ENCODE results near the gene GUCY1A1. TPM values are rescaled to one million over a fixed set of nuclear protein-coding genes. Genes with fewer than 3 reads are reported as not detected.

The GUCY1A1 gene
- total RNA-seq, 1 experiment from 2014 or later, result 0.20 TPM

GRCh38 chr4:155761916-155762315 lies 95.3 kb downstream of the GUCY1A1 start:
- Mint-ChIP-seq H3K4me3 (no peak overlapping the region), H3K4me1 (peaks cover 23% of the 10 kb centered on the region), H3K36me3 (no peaks in the 10 kb centered on the region), H3K9me3 (peaks cover 6% of the 10 kb centered on the region), H3K27me3 (ENCODE audit: low read depth) (peaks cover 23% of the 10 kb centered on the region), H3K27ac (no peak overlapping the region)
- DNase-seq (ENCODE audit: low spot score) (no peak), ATAC-seq (peak; percentile 5)
- ChIA-PET POLR2A (no interaction called here), CTCF (interaction anchor here (0.5 kb wide), 1 partner anchor 9 kb away, joined by 3 read pairs; no protein-coding TSS in a partner anchor)
- TF ChIP-seq KAT7 (CRISPR knock-in tag; IDR thresholded peaks at IDR 0.05; ENCODE audit: borderline replicate concordance) (no peak), PREB (CRISPR knock-in tag; IDR thresholded peaks at IDR 0.05; ENCODE audit: borderline replicate concordance) (no peak)

DNA sequence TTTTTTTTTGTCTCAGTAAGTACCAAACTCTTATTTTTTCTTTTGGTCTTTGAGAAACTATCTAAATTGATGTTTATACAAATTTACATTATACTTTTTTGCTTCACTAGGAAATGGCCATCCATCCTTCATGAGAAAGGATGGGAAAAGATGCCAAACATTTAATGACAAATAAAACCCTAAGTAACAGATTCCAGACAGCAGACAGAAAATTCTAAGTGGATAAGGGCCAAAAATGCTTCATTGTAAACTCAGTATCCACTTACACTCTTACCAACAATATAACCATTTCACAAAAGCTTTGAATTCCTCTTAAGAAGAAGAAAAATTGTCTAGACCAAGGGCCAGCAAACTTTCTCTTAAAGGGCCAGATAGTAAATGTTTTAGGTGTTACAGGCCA lies 95.7 kb downstream of the GUCY1A1 start:
- Mint-ChIP-seq H3K4me1 (peaks cover 24% of the 10 kb centered on the region), H3K9me3 (peaks cover 4% of the 10 kb centered on the region; the same call in 1 of the 2 replicates), H3K36me3 (no peaks in the 10 kb centered on the region), H3K27me3 (ENCODE audit: low read depth) (peaks cover 23% of the 10 kb centered on the region), H3K27ac (no peak overlapping the region), H3K4me3 (no peak overlapping the region)
- TF ChIP-seq ZNF317 (CRISPR knock-in tag; IDR thresholded peaks at IDR 0.05; ENCODE audit: borderline replicate concordance, low read depth) (no peak), SP1 (CRISPR knock-in tag; conservative IDR thresholded peaks at IDR 0.05) (no peak)
- TF ChIP-seq, protein P1, sequence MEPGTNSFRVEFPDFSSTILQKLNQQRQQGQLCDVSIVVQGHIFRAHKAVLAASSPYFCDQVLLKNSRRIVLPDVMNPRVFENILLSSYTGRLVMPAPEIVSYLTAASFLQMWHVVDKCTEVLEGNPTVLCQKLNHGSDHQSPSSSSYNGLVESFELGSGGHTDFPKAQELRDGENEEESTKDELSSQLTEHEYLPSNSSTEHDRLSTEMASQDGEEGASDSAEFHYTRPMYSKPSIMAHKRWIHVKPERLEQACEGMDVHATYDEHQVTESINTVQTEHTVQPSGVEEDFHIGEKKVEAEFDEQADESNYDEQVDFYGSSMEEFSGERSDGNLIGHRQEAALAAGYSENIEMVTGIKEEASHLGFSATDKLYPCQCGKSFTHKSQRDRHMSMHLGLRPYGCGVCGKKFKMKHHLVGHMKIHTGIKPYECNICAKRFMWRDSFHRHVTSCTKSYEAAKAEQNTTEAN (CRISPR knock-in tag; IDR thresholded peaks at IDR 0.05), result no peak
- ChIA-PET CTCF (no interaction called here), POLR2A (no interaction called here)
- ATAC-seq (no peak), DNase-seq (ENCODE audit: low spot score) (no peak)

GRCh38 chr4:155763551-155763950 lies 96.9 kb downstream of the GUCY1A1 start:
- H3K4me3 Mint-ChIP-seq, result no peak overlapping the region
- ATAC-seq, result no peak
- peaks cover 15% of the 10 kb centered on the region for H3K27me3 Mint-ChIP-seq (ENCODE audit: low read depth)
- no peaks in the 10 kb centered on the region for H3K9me3 Mint-ChIP-seq
- no peak for DNase-seq (ENCODE audit: low spot score)
- POLR2A ChIA-PET, result no interaction called here
- TF ChIP-seq E2F5 (CRISPR knock-in tag; IDR thresholded peaks at IDR 0.05), result no peak
- TF ChIP-seq ZNF263 (CRISPR knock-in tag; IDR thresholded peaks at IDR 0.05; ENCODE audit: low read depth), result no peak
- no peak for TF ChIP-seq CBFB (CRISPR knock-in tag; IDR thresholded peaks at IDR 0.05; ENCODE audit: low read depth)
- no peak for TF ChIP-seq NFYB (CRISPR knock-in tag; conservative IDR thresholded peaks at IDR 0.05; ENCODE audit: low read depth)
- no peak for TF ChIP-seq GABPB1 (CRISPR knock-in tag; IDR thresholded peaks at IDR 0.05)
- TF ChIP-seq, protein P2, sequence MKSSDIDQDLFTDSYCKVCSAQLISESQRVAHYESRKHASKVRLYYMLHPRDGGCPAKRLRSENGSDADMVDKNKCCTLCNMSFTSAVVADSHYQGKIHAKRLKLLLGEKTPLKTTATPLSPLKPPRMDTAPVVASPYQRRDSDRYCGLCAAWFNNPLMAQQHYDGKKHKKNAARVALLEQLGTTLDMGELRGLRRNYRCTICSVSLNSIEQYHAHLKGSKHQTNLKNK (CRISPR knock-in tag; IDR thresholded peaks at IDR 0.05), result no peak
- no peak for TF ChIP-seq TP53 (CRISPR knock-in tag; IDR thresholded peaks at IDR 0.05)
- TF ChIP-seq ZNF671 (CRISPR knock-in tag; IDR thresholded peaks at IDR 0.05), result no peak
- TF ChIP-seq, protein P3, sequence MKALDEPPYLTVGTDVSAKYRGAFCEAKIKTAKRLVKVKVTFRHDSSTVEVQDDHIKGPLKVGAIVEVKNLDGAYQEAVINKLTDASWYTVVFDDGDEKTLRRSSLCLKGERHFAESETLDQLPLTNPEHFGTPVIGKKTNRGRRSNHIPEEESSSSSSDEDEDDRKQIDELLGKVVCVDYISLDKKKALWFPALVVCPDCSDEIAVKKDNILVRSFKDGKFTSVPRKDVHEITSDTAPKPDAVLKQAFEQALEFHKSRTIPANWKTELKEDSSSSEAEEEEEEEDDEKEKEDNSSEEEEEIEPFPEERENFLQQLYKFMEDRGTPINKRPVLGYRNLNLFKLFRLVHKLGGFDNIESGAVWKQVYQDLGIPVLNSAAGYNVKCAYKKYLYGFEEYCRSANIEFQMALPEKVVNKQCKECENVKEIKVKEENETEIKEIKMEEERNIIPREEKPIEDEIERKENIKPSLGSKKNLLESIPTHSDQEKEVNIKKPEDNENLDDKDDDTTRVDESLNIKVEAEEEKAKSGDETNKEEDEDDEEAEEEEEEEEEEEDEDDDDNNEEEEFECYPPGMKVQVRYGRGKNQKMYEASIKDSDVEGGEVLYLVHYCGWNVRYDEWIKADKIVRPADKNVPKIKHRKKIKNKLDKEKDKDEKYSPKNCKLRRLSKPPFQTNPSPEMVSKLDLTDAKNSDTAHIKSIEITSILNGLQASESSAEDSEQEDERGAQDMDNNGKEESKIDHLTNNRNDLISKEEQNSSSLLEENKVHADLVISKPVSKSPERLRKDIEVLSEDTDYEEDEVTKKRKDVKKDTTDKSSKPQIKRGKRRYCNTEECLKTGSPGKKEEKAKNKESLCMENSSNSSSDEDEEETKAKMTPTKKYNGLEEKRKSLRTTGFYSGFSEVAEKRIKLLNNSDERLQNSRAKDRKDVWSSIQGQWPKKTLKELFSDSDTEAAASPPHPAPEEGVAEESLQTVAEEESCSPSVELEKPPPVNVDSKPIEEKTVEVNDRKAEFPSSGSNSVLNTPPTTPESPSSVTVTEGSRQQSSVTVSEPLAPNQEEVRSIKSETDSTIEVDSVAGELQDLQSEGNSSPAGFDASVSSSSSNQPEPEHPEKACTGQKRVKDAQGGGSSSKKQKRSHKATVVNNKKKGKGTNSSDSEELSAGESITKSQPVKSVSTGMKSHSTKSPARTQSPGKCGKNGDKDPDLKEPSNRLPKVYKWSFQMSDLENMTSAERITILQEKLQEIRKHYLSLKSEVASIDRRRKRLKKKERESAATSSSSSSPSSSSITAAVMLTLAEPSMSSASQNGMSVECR (CRISPR knock-in tag; IDR thresholded peaks at IDR 0.05; ENCODE audit: borderline replicate concordance), result no peak
- TF ChIP-seq, protein P4, sequence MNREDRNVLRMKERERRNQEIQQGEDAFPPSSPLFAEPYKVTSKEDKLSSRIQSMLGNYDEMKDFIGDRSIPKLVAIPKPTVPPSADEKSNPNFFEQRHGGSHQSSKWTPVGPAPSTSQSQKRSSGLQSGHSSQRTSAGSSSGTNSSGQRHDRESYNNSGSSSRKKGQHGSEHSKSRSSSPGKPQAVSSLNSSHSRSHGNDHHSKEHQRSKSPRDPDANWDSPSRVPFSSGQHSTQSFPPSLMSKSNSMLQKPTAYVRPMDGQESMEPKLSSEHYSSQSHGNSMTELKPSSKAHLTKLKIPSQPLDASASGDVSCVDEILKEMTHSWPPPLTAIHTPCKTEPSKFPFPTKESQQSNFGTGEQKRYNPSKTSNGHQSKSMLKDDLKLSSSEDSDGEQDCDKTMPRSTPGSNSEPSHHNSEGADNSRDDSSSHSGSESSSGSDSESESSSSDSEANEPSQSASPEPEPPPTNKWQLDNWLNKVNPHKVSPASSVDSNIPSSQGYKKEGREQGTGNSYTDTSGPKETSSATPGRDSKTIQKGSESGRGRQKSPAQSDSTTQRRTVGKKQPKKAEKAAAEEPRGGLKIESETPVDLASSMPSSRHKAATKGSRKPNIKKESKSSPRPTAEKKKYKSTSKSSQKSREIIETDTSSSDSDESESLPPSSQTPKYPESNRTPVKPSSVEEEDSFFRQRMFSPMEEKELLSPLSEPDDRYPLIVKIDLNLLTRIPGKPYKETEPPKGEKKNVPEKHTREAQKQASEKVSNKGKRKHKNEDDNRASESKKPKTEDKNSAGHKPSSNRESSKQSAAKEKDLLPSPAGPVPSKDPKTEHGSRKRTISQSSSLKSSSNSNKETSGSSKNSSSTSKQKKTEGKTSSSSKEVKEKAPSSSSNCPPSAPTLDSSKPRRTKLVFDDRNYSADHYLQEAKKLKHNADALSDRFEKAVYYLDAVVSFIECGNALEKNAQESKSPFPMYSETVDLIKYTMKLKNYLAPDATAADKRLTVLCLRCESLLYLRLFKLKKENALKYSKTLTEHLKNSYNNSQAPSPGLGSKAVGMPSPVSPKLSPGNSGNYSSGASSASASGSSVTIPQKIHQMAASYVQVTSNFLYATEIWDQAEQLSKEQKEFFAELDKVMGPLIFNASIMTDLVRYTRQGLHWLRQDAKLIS (CRISPR knock-in tag; IDR thresholded peaks at IDR 0.05; ENCODE audit: borderline replicate concordance), result no peak
- CTCF ChIA-PET, result no interaction called here
- no peak overlapping the region for H3K27ac Mint-ChIP-seq
- peaks cover 21% of the 10 kb centered on the region for H3K4me1 Mint-ChIP-seq
- no peaks in the 10 kb centered on the region for H3K36me3 Mint-ChIP-seq

All from WTC11 (cell line).